ENCODE results near the gene SPRED3.
A peak's percentile ranks its signal among the peaks of the same experiment; 100 is the strongest.
"Not testable (repeated sequence)": the region's sequence is repeated elsewhere in the genome, so short reads cannot be mapped to it uniquely, and the experiment has no call there.

Gene SPRED3

GRCh38 chr19:38362076-38362945 is 26.2 kb upstream of the SPRED3 start:
- FAIRE-seq (no peak), DNase-seq (ENCODE audit: insufficient read length, low spot score) (peak; percentile 60)
- TF ChIP-seq, protein P1, sequence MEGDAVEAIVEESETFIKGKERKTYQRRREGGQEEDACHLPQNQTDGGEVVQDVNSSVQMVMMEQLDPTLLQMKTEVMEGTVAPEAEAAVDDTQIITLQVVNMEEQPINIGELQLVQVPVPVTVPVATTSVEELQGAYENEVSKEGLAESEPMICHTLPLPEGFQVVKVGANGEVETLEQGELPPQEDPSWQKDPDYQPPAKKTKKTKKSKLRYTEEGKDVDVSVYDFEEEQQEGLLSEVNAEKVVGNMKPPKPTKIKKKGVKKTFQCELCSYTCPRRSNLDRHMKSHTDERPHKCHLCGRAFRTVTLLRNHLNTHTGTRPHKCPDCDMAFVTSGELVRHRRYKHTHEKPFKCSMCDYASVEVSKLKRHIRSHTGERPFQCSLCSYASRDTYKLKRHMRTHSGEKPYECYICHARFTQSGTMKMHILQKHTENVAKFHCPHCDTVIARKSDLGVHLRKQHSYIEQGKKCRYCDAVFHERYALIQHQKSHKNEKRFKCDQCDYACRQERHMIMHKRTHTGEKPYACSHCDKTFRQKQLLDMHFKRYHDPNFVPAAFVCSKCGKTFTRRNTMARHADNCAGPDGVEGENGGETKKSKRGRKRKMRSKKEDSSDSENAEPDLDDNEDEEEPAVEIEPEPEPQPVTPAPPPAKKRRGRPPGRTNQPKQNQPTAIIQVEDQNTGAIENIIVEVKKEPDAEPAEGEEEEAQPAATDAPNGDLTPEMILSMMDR (IDR thresholded peaks at IDR 0.05; ENCODE audit: insufficient read depth, missing control alignments) = no peak

DNA sequence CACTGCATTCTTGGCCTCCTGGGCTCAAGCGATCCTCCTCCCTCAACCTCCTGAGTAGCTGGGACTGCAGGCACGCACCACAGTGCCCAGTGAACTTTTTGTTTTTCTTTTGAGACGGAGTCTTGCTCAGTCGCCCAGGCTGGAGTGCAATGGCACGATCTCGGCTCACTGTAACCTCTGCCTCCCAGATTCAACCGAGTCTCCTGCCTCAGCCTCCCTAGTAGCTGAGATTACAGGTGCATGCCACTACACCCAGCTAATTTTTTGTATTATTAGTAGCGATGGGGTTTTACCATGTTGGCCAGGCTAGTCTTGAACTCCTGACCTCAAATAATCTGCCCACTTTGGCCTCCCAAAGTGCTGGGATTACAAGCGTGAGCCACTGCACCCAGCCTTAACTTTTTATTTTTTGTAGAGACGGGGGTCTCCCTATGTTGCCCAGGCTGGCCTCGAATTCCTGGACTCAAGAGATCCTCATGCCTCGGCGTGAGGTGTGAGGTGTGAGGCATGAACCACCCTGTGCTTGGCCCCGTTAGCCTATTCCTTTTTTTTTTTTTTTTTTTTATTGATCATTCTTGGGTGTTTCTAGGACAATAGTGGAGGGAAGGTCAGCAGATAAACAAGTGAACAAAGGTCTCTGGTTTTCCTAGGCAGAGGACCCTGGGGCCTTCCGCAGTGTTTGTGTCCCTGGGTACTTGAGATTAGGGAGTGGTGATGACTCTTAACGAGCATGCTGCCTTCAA is 25.4 kb upstream of the SPRED3 start:
- not testable (repeated sequence) for DNase-seq (ENCODE audit: insufficient read length, low spot score); FAIRE-seq

DNA sequence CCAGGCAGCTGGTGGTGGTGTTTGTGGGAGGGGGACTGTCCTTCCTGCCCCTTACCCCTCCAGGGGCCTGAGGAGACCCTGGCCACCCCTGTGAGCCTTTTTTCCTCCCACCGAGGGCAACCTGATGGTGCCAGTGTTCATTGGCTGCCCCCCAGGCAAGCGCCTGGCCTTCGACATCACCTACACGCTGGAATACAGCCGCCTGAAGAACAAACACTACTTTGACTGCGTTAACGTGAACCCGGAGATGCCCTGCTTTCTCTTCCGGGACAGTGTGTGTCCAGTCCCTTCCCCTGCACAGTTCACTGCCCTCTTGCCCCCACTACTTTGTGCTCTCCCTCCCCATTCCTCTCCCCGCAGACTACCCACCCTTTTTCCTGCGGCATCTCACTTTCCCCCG is 21.5 kb upstream of the SPRED3 start:
- DNase-seq (ENCODE audit: insufficient read length, low spot score) = no peak
- TF ChIP-seq, protein P1 (IDR thresholded peaks at IDR 0.05; ENCODE audit: insufficient read depth, missing control alignments) = no peak
- no peak for FAIRE-seq

- DNase-seq (ENCODE audit: insufficient read length, low spot score) (no peak), FAIRE-seq (no peak)
- TF ChIP-seq, protein P1 (IDR thresholded peaks at IDR 0.05; ENCODE audit: insufficient read depth, missing control alignments) = no peak
These were observed 18.9 kb upstream of the SPRED3 start for GRCh38 chr19:38369584-38369983.

- no peak for FAIRE-seq
- TF ChIP-seq, protein P1 (IDR thresholded peaks at IDR 0.05; ENCODE audit: insufficient read depth, missing control alignments) = no peak
- DNase-seq (ENCODE audit: insufficient read length, low spot score) = no peak
These were observed 18.2 kb upstream of the SPRED3 start for GRCh38 chr19:38370299-38370698.

DNA sequence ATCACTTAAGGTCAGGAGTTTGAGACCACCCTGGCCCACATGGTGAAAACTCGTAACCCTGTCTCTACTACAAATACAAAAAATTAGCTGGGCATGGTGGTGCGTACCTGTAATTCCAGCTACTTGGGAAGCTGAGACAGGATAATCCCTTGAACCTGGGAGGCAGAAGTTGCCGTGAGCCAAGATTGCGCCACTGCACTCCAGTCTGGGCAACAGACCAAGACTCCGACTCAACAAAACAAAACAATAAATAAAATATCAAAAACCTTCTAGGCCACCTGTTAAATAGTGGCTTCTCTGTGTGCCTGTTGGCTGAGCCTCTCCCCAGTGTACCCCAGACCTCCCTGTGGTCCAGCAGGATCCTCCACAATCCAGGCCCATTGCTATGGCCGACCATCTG is 17.4 kb upstream of the SPRED3 start:
- no peak for FAIRE-seq
- TF ChIP-seq, protein P1 (IDR thresholded peaks at IDR 0.05; ENCODE audit: insufficient read depth, missing control alignments) = no peak

DNA sequence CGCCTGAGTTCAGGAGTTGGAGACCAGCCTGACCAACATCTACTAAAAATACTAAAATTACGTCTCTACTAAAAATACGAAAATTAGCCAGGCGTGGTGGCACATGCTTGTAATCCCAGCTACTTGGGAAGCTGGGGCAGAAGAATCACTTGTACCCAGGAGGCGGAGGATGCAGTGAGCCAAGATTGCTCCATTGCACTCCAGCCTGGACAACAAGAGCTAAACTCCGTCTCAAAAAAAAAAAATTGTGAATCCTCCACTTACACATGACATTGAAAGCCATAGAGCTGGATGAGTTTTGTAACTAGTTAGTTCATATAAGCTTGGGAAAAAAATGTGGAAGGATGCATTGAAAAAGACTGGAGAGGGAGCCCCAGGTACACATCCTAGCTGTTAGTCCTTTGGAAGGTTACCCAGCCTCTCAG is 14.6 kb upstream of the SPRED3 start:
- TF ChIP-seq, protein P1 (IDR thresholded peaks at IDR 0.05; ENCODE audit: insufficient read depth, missing control alignments) = no peak
- FAIRE-seq = no peak

More for the DNA sequence above, 17.4 kb upstream of the SPRED3 start:
- no peak for DNase-seq (ENCODE audit: insufficient read length, low spot score)

More for the DNA sequence above, 14.6 kb upstream of the SPRED3 start:
- DNase-seq (ENCODE audit: insufficient read length, low spot score) = no peak
